Caco-2 (cell line): ENCODE data around the gene SAMD4B. TPM values are rescaled to one million over a fixed set of nuclear protein-coding genes. Genes with fewer than 3 reads are reported as not detected.
A peak's percentile ranks its signal among the peaks of the same experiment; 100 is the strongest.

ENCODE experiments used
- BruUV-seq: library from RNA; stranded (reverse); fragments of 400-500 nt; replicated peaks from 2 replicates; lab custom pipeline; 2021; lab: Mats Ljungman, UMichigan
- CTCF ChIA-PET: fragments of 300-600 bp; sonication (Branson Sonifier 250); formaldehyde crosslinking; loops from one replicate; lab custom pipeline; 2022; ENCODE audit warnings: antibody characterized with exemption; lab: Charles Lee
- POLR2A ChIA-PET: fragments of 300-600 bp; sonication (Branson Sonifier 250); formaldehyde crosslinking; loops from one replicate; lab custom pipeline; 2022; ENCODE audit warnings: antibody characterized with exemption; lab: Charles Lee
- DNase-seq, 2 experiments: peaks; one replicate each; pipeline versions ENCODE4 v3.0.0 to v3.0.0-alpha.2; 2020 to 2022
- H3K27me3 ChIP-seq: replicated peaks from 2 replicates; pipeline ENCODE4 v1.6.0; 2011; ENCODE audit warnings: low read length; ENCODE audit not compliant: control insufficient read depth, insufficient read depth
- H3K36me3 ChIP-seq: 2 replicates; pipeline ENCODE4 v1.5.1; 2011; ENCODE audit warnings: low read length; ENCODE audit not compliant: control insufficient read depth, insufficient read depth
- H3K4me1 ChIP-seq: fragments of 250-450 bp; sonication (Bioruptor Pico); 2 replicates; pipeline ENCODE4 v1.5.1; 2020; ENCODE audit warnings: mild to moderate bottlenecking
- H3K4me3 ChIP-seq: 2 replicates; pipeline ENCODE4 v1.5.1; 2011; ENCODE audit warnings: low read depth, mild to moderate bottlenecking, control low read depth, low read length
- H3K9me3 ChIP-seq: fragments of 250-450 bp; sonication (Bioruptor Pico); 2 replicates; pipeline ENCODE4 v1.5.1; 2020; ENCODE audit warnings: mild to moderate bottlenecking, moderate library complexity
- H3K27ac Mint-ChIP-seq: one replicate; pipeline ENCODE4 v1.8.0; 2022; ENCODE audit warnings: mixed read lengths; ENCODE audit not compliant: unreplicated experiment
- H3K27me3 Mint-ChIP-seq: one replicate; pipeline ENCODE4 v1.8.0; 2022; ENCODE audit warnings: mixed read lengths; ENCODE audit not compliant: insufficient read depth, unreplicated experiment
- H3K36me3 Mint-ChIP-seq: one replicate; pipeline ENCODE4 v1.8.0; 2022; ENCODE audit warnings: mild to moderate bottlenecking, mixed read lengths; ENCODE audit not compliant: insufficient read depth, unreplicated experiment
- H3K4me1 Mint-ChIP-seq: one replicate; pipeline ENCODE4 v1.8.0; 2022; ENCODE audit warnings: low read depth, mixed read lengths; ENCODE audit not compliant: unreplicated experiment
- H3K4me3 Mint-ChIP-seq: one replicate; pipeline ENCODE4 v1.8.0; 2022; ENCODE audit warnings: mild to moderate bottlenecking, moderate library complexity, mixed read lengths; ENCODE audit not compliant: unreplicated experiment
- H3K9me3 Mint-ChIP-seq: one replicate; pipeline ENCODE4 v1.8.0; 2022; ENCODE audit warnings: mixed read lengths; ENCODE audit not compliant: unreplicated experiment
- intact Hi-C: fragments of 100-400 bp; cut with micrococcal nuclease; formaldehyde crosslinking; loops from one replicate; pipeline ENCODE4 v1.10.0; 2022; ENCODE audit not compliant: unreplicated experiment
- total RNA-seq: library from RNA; stranded (reverse); gene quantifications from 2 replicates; pipeline ENCODE4 v1.2.3, GENCODE V29; 2022
- TF ChIP-seq, protein P1 (sequence below), 2 experiments: fragments of 200-600 bp in 1 of 2; IDR thresholded peaks; 1 replicate in 1 of 2; 2 replicates in 1 of 2; pipeline versions ENCODE4 v1.5.1 to v1.8.0; 2011 to 2022; ENCODE audit warnings: antibody characterized with exemption in 1 of 2, control low read depth in 1 of 2, inconsistent platforms in 1 of 2, low read depth in 1 of 2, low read length in 1 of 2, mild to moderate bottlenecking in 1 of 2, moderate library complexity in 1 of 2; ENCODE audit not compliant: insufficient read depth in 1 of 2, severe bottlenecking in 1 of 2, unreplicated experiment in 1 of 2

SAMD4B gene
- total RNA-seq, 1 experiment from 2014 or later = 132 TPM

DNA sequence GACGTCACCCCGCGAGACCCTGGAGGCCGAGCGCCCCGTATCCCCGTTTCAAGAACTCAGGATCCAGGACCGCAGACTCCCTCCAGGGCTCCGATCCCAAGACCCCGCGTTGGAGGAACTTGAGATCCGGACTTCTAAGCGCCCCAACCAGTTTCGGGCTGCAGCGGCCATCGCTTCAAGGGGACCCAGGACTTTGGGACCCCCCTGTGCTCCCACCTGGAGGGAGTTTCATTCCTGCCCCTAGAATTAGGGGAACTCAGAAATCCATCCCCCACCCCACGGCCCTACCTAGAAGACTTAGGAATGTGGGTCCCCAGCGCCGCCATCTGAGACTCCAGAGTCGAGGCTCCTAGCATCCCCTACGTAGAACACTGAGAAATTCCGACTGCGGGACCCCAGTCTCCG is 70.6 kb downstream of the SAMD4B start:
- H3K4me1 ChIP-seq = peaks cover 27% of the 10 kb centered on the region
- peaks cover 4% of the 10 kb centered on the region; the same call in 1 of the 2 replicates for H3K36me3 ChIP-seq
- no peaks in the 10 kb centered on the region for H3K27me3 ChIP-seq
- BruUV-seq = no TSS peak
- Mint-ChIP-seq H3K4me3 (peak overlapping the region; percentile 77), H3K4me1 (peaks cover 40% of the 10 kb centered on the region), H3K9me3 (no peaks in the 10 kb centered on the region), H3K36me3 (peaks cover 59% of the 10 kb centered on the region), H3K27me3 (peaks cover 3% of the 10 kb centered on the region), H3K27ac (peak overlapping the region; percentile 90)
- H3K9me3 ChIP-seq = no peaks in the 10 kb centered on the region
- CTCF ChIA-PET = interaction anchor here (0.9 to 2.5 kb wide), 3 partner anchors 12 to 23 kb away, joined by 3 to 52 read pairs (median 16); partner anchors contain the start of gene RPS16
- TF ChIP-seq, protein P1, sequence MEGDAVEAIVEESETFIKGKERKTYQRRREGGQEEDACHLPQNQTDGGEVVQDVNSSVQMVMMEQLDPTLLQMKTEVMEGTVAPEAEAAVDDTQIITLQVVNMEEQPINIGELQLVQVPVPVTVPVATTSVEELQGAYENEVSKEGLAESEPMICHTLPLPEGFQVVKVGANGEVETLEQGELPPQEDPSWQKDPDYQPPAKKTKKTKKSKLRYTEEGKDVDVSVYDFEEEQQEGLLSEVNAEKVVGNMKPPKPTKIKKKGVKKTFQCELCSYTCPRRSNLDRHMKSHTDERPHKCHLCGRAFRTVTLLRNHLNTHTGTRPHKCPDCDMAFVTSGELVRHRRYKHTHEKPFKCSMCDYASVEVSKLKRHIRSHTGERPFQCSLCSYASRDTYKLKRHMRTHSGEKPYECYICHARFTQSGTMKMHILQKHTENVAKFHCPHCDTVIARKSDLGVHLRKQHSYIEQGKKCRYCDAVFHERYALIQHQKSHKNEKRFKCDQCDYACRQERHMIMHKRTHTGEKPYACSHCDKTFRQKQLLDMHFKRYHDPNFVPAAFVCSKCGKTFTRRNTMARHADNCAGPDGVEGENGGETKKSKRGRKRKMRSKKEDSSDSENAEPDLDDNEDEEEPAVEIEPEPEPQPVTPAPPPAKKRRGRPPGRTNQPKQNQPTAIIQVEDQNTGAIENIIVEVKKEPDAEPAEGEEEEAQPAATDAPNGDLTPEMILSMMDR (IDR thresholded peaks at IDR 0.05; ENCODE audit: insufficient read depth in 1 of 2, low read depth in 1 of 2, low read length in 1 of 2, severe bottlenecking in 1 of 2, unreplicated experiment in 1 of 2) = no peak
- POLR2A ChIA-PET = interaction anchor here (0.6 to 2.3 kb wide), 3 partner anchors 20 to 1338 kb away, joined by 3 to 20 read pairs (median 3); partner anchors contain the start of gene RPS16
- DNase-seq = no peak
- peak overlapping the region; percentile 88 for H3K4me3 ChIP-seq
- intact Hi-C loops = loop anchor here (1.0 kb wide), 4 partner anchors 11 to 72 kb away; no protein-coding TSS in a partner anchor

DNA sequence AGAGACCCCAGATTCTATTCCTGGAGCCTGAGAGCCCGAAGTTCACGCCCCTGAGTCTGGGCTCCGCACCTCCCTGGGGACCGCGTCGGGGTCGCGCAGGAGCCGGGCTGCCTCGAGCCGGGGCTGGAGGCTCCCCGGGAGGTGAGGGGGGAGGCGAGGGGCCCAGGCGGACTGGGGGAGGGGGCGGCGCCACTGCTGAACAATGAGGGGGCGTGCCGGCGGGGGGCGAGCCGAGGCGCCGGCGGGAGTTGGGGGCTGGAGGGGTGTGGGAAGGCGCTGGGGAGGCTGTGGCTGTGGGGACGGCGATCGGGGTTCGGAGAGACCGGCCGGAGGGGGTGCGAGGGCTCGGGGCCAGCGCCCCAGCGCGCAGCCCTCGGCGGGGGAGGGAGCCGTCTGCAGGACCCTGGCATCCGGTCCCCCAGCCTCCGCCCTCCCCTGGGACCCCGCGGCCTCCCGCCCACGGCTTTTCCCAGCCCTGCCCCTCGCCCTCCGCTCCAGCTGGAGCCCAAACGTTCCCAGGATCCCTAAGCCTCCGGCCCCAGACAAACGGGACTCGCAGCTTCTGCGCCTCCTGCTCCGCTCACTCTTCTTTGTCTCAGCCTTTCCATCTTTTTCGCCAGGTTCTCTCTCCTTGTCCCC is 71.2 kb downstream of the SAMD4B start:
- TF ChIP-seq, protein P1 (IDR thresholded peaks at IDR 0.05; ENCODE audit: insufficient read depth in 1 of 2, low read depth in 1 of 2, low read length in 1 of 2, severe bottlenecking in 1 of 2, unreplicated experiment in 1 of 2) = no peak
- CTCF ChIA-PET = interaction anchor here (0.6 to 1.8 kb wide), 8 partner anchors 15 to 459 kb away, joined by 3 to 22 read pairs (median 5); partner anchors contain the start of genes MED29, PAF1, RPS16 and SAMD4B
- peak overlapping the region; percentile 88 for H3K4me3 ChIP-seq
- H3K36me3 ChIP-seq = peaks cover 1% of the 10 kb centered on the region; the same call in 1 of the 2 replicates
- Mint-ChIP-seq H3K27ac (peak overlapping the region; percentile 90), H3K36me3 (peaks cover 54% of the 10 kb centered on the region), H3K9me3 (no peaks in the 10 kb centered on the region), H3K27me3 (peaks cover 3% of the 10 kb centered on the region), H3K4me3 (peak overlapping the region; percentile 77), H3K4me1 (peaks cover 40% of the 10 kb centered on the region)
- peaks cover 22% of the 10 kb centered on the region for H3K4me1 ChIP-seq
- intact Hi-C loops = no loop called here
- peak; percentile 65 to 69 for DNase-seq
- no TSS peak for BruUV-seq
- POLR2A ChIA-PET = interaction anchor here (1.2 to 1.6 kb wide), 3 partner anchors 12 to 22 kb away, joined by 6 to 25 read pairs (median 7); partner anchors contain the start of gene RPS16
- H3K9me3 ChIP-seq = no peaks in the 10 kb centered on the region
- no peaks in the 10 kb centered on the region for H3K27me3 ChIP-seq

- ChIA-PET POLR2A (interaction anchor here (1.2 to 1.6 kb wide), 3 partner anchors 13 to 22 kb away, joined by 6 to 25 read pairs (median 7); partner anchors contain the start of gene RPS16), CTCF (interaction anchor here (0.6 to 1.8 kb wide), 13 partner anchors 13 to 669 kb away, joined by 3 to 22 read pairs (median 3); partner anchors contain the start of genes MED29, PAF1, RPS16 and SAMD4B)
- Mint-ChIP-seq H3K27me3 (peaks cover 3% of the 10 kb centered on the region), H3K9me3 (no peaks in the 10 kb centered on the region), H3K4me3 (peak overlapping the region; percentile 77), H3K4me1 (peaks cover 33% of the 10 kb centered on the region), H3K36me3 (peaks cover 52% of the 10 kb centered on the region), H3K27ac (peak overlapping the region; percentile 71)
- peak; percentile 61 to 72 for DNase-seq
- peak overlapping the region; percentile 88 for H3K4me3 ChIP-seq
- H3K9me3 ChIP-seq = no peaks in the 10 kb centered on the region
- TF ChIP-seq, protein P1 (IDR thresholded peaks at IDR 0.05; ENCODE audit: insufficient read depth in 1 of 2, low read depth in 1 of 2, low read length in 1 of 2, severe bottlenecking in 1 of 2, unreplicated experiment in 1 of 2) = peak; percentile 38 to 60
- intact Hi-C loops = no loop called here
- no TSS peak for BruUV-seq
- peaks cover 2% of the 10 kb centered on the region for H3K36me3 ChIP-seq
- H3K27me3 ChIP-seq = no peaks in the 10 kb centered on the region
- peaks cover 20% of the 10 kb centered on the region for H3K4me1 ChIP-seq
Measured at GRCh38 chr19:39413911-39414608, 71.8 kb downstream of the SAMD4B start.
